Medulla oblongata (tissue), 1 donor: ENCODE measurements around the gene SLC12A1.

Experiments used
- DNase-seq: peaks from one replicate; pipeline ENCODE4 v3.0.0-alpha.2; 2015; ENCODE audit errors: extremely low spot score

The SLC12A1 gene

DNA sequence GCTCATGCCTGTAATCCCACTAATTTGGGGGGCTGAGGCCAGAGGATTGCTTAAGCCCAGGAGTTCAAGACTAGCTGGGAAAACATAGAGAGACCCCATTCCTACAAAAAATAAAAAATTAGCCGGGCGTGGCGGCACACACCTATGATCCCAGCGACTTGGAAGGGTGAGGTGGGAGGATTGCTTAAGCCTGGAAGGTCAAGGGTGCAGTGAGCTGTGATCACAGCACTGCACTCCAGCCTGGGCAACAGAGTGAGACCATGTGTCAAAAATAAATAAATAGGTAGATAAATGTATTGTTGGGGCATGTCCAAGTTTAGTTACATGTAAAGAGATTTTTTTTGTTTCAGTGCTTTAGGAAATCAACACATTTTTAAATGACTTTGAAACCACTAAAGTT, 36.4 kb downstream of the SLC12A1 start:
- DNase-seq, result no peak

DNA sequence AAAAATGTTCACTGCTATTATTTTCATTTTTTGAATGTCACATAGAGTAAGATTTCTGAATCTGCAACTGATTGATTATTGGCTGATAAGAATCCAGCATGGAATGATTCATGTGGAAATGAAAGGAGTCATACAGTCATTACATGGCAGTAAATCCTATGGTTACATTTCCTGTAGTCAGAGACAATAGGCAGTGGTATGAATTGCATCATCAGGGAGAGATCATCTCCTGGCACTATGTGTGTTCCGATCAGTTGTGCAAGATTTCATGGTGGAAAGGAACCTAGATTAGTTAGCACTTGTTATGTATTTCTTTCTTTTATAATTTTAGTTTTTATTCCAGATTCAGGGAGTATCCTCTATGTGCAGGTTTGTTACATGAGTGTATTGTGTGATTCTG, 38.8 kb downstream of the SLC12A1 start:
- no peak for DNase-seq

DNA sequence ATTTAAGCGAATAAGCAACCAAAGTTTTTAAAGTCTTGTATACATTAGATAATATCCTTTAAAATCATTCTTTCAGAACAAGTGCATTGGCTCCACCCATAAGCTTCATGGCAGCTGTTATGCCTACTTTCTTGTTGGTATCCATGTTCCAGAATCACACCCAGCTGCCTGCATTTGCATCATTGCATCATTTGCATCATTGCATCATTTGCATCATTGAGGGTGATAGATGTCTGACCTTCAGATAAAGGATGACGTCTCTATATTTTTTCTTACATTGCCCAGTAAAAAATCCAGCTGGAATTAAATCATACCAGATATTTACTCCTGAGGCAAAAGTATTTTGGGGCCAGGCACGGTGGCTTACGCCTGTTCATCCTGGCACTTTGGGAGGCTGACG, 42.3 kb downstream of the SLC12A1 start:
- no peak for DNase-seq

- DNase-seq, result peak; percentile 67
These were observed 44.6 kb downstream of the SLC12A1 start for GRCh38 chr15:48250640-48251076.

GRCh38 chr15:48253172-48253571, 47.1 kb downstream of the SLC12A1 start:
- no peak for DNase-seq

DNA sequence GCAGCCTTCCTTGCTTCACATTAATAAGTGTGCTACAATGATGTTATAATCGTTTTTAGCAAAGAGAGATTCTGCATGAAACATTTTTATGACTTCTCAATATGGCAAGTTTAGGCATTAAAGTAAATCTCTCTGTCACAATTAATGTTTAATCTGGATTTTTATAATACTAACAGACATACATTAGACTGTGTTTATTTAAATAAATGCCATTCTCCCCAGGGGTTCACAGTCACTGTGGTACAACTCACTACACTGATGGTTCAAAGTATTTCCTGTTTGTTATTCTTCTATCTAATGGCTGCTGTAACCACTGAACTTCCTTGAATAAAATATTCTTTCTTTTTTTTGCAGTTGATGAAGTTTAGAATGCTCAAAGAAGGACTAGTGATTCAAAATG, 59.0 kb downstream of the SLC12A1 start:
- DNase-seq, result no peak

DNA sequence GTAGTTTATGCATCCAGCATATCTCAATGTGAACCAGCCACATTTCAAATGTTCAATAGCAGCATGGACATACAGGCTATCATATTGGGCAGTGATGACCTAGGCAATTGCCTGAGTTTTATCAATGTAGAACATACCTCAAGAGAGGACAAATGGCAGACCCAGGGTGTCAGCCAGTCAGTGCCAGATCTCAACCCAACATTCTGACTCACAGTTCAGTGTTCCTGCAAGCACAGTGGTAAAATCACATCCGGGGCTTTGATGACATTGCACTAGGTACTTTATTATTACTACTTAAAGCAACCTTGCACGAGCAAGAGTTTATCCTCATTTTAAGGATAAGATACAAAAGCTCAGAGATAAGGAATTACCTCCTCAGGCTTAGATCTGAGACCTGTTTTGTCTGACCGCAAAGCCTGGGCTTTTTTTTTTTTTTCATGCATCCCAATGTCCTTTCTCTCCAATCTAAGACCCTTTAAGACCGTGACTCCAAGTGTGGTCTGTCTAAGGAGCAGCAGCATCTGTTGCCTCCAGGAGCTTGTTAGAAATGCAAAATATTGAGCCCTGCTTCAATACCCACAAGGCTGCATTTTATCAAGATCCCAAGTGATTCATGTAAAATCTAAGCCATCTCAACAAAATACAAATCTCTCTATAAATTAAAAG, 60.1 kb downstream of the SLC12A1 start:
- DNase-seq, result no peak

- no peak for DNase-seq
These were observed 61.7 kb downstream of the SLC12A1 start for GRCh38 chr15:48267766-48268165.

- DNase-seq, result no peak
These were observed 66.9 kb downstream of the SLC12A1 start for GRCh38 chr15:48273049-48273448.

- no peak for DNase-seq
These were observed 72.6 kb downstream of the SLC12A1 start for GRCh38 chr15:48278666-48279065.

DNA sequence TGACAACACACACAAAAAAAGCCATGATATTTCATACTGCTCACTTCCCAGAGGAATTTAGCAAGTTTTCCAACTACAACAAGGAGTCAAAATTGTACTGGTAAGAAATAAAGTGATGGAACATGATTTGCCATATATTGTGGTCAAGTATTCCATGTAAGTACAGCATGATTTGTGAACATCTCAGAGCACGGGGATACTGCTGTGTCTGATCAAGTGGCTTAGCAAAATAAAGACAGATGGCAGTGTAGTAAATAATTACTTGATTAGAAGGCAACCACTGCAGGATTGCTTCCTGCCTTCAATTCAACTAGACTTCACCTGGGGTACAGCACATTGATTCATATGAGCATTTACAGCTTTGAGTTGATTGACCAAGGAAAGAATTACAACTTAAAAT, 73.5 kb downstream of the SLC12A1 start:
- no peak for DNase-seq

DNA sequence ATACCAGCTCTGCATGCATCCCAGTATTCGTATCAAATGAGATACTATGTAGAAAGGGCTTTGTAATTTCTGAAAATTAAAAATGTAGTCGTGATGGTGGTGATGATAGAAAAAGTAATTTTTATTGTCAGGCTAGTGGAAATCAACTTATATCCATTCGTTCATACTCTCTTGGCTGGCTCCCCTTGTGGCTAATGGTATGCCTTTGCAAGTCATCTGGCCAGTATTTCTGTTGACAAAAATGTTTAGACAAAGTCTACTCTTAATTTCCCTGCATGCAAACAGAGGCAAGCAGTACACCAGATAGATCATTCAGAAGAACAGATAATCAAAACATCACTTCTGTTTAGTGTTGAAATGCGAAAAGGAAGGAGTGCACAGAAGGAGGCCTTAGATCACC, 75.6 kb downstream of the SLC12A1 start:
- no peak for DNase-seq

GRCh38 chr15:48282216-48282615, 76.1 kb downstream of the SLC12A1 start:
- DNase-seq, result peak; percentile 51

DNA sequence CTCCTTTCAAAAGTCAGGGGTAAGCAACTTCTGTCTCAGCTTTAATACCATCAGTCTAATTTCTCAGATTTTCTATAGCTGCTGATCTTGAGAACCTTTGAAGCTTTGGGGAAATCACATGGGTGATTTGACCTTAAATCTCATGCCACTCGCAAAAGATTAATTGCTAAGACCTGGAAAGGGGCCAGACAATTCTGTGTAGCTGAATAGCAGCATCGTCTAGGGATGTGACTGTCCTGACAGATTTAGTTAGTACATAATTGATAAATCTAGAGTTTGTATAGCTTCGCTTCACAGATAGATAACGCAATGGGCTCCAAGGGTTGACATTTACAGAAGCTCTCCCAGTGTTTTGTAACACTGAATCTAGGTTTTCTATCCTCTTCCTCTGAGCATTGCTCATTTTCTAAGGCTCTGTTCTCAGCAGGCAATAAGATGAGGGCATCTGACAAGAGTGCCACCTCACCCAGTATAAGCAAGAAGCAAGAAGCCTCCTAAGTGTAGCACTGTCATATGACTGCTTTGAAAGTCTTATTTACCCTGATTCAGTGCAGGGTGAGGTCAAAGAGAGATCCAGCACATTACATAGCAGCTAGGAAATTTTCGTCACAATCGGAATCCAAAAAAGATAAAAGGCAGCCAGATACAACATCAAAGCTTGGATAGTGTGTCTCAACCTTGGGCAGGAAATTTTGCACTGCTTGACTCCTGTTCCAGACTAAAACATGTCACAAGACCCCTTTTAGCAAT, 77.5 kb downstream of the SLC12A1 start:
- peak; percentile 9 for DNase-seq

DNA sequence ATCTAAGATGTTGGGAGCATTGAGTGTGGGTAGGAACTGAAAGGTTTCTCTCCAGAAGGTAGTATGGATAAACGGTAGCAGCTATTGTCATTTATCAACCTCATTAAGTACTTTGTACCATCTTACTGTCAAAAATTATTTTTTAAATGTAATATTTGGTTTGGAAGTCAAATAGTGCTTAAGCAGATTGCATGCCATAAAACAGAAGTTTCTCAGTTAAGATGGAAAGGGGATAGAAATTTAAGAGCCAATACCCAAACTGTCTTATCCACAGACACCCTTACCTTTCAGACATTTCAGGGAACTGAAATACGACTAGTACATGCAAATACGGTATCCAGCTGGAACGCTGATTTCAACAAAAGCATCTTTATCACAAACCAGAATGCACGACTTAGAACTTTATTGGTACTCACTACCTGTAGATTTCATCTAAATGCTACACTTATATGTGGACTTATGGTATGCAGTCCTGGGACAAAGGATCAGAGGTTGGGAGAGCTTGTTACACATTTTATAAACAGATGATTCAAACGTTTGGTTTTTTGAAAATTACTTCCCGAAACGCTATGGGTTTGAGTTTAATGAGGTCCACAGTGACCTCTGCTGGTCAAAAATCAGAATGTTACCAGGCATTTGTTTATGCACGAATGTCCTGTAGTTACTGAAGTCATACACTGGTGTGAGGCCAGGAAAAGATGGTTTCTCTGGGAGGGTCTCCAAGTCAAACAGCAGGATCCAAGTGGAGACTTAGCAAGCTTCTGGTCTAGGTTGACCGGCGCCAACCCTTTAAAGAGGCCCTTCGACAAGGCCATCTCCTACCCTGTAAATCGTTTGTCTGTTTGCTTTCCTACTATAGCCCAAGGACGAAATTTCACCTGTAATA, 79.5 kb downstream of the SLC12A1 start:
- peak; percentile 86 for DNase-seq

- no peak for DNase-seq
These were observed 83.5 kb downstream of the SLC12A1 start for GRCh38 chr15:48289628-48290027.

GRCh38 chr15:48292458-48292857, 86.4 kb downstream of the SLC12A1 start:
- DNase-seq, result no peak

GRCh38 chr15:48297668-48298067, 91.6 kb downstream of the SLC12A1 start:
- DNase-seq, result no peak

GRCh38 chr15:48298914-48299313, 92.8 kb downstream of the SLC12A1 start:
- DNase-seq, result no peak

- DNase-seq, result no peak
These were observed 93.9 kb downstream of the SLC12A1 start for GRCh38 chr15:48300038-48300437.

GRCh38 chr15:48304398-48304797, 98.3 kb downstream of the SLC12A1 start:
- no peak for DNase-seq

- DNase-seq, result no peak
These were observed 100.5 kb downstream of the SLC12A1 start for GRCh38 chr15:48306639-48307038.
